Peyer's patch (tissue), 4 donors: Measurements from ENCODE around the gene UNC119.

Source experiments
- POLR2A ChIP-seq, 2 donors: fragments of 450-650 bp; IDR thresholded peaks; one replicate each; pipeline ENCODE4 v1.5.1; 2017; ENCODE audit warnings: antibody characterized with exemption in 2 of 2, mild to moderate bottlenecking in 2 of 2, moderate library complexity in 2 of 2
- TF ChIP-seq, protein P1 (sequence below), 6 experiments: fragments of 450-650 bp in 4 of 6; fragments of 200-600 bp in 2 of 6; sonication (generic) in 1 of 6; IDR thresholded peaks; one replicate each; pipeline ENCODE4 v1.5.1; 2017 to 2019; ENCODE audit warnings: antibody characterized with exemption in 6 of 6, mild to moderate bottlenecking in 3 of 6, moderate library complexity in 1 of 6

DNA sequence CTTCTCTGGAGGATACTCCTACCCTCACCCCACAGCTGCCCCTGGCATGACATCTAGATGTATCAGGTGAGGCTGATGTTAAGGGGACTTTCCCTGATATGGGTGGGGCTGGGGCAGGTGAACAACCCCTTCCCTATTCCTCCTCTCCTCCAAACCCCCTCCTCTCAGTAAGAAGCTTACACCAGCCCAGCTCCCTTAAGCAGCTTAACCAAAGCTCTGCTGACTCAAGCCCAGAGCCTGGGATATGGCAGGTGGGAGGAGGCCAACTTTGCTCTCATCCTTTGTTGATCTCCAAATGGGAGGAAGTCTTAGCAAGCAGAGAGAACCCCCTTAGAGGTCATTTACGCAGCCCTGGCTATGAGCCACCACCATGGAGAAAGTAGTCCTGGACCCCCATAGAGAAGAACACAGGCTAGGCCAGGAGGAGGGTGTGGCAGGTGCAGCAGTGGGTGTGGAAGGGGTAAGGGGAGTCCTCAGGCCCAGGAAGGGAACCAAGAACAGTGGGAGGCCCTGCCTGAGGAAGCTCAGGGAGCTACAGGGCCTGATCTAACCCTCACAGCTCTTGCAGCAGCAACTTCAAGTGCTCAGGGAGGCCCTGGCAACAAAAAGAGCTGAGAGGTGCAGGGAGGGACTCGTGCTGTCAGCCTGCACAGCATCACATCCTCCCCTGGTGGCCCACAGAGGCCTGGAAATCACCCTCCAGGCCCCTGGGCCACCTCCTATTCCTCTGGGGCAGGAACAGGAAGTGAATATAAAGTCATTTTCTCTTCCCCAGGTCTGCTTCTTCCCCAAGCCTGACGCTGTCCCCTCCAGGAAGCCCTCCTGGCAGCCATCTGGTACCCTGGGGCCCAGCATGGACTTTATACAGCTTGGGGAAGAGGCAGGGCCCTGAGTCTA, 2.9 kb downstream of the UNC119 start:
- no peak for TF ChIP-seq POLR2A (IDR thresholded peaks at IDR 0.05)
- TF ChIP-seq, protein P1, sequence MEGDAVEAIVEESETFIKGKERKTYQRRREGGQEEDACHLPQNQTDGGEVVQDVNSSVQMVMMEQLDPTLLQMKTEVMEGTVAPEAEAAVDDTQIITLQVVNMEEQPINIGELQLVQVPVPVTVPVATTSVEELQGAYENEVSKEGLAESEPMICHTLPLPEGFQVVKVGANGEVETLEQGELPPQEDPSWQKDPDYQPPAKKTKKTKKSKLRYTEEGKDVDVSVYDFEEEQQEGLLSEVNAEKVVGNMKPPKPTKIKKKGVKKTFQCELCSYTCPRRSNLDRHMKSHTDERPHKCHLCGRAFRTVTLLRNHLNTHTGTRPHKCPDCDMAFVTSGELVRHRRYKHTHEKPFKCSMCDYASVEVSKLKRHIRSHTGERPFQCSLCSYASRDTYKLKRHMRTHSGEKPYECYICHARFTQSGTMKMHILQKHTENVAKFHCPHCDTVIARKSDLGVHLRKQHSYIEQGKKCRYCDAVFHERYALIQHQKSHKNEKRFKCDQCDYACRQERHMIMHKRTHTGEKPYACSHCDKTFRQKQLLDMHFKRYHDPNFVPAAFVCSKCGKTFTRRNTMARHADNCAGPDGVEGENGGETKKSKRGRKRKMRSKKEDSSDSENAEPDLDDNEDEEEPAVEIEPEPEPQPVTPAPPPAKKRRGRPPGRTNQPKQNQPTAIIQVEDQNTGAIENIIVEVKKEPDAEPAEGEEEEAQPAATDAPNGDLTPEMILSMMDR (IDR thresholded peaks at IDR 0.05) = no peak
